GM18951 (cell line): Measurements from ENCODE around the gene STK39.

ENCODE experiments used
- POLR2A ChIP-seq: IDR thresholded peaks from 4 replicates; pipeline ENCODE4 v1.6.1; 2011; ENCODE audit warnings: mild to moderate bottlenecking; ENCODE audit not compliant: insufficient read length, insufficient read depth; ENCODE audit errors: extremely low read depth
- in situ Hi-C: fragments of 300-500 bp; cut with MboI; formaldehyde crosslinking; loops from one replicate; pipeline ENCODE4 v1.12.0; 2022; ENCODE audit warnings: low sequenced_read_pairs, mixed read lengths, inconsistent platforms; ENCODE audit not compliant: unreplicated experiment

The STK39 gene

GRCh38 chr2:168134485-168134884 lies 112.9 kb downstream of the STK39 start:
- in situ Hi-C loops: no loop called here
- no peak for TF ChIP-seq POLR2A

- no peak for TF ChIP-seq POLR2A
- in situ Hi-C loops: no loop called here
Observed at GRCh38 chr2:168132389-168132788, 115.0 kb downstream of the STK39 start.

GRCh38 chr2:168130346-168130745 lies 117.0 kb downstream of the STK39 start:
- no peak for TF ChIP-seq POLR2A
- in situ Hi-C loops: no loop called here

GRCh38 chr2:168127371-168127770 lies 120.0 kb downstream of the STK39 start:
- no peak for TF ChIP-seq POLR2A
- in situ Hi-C loops: no loop called here

- in situ Hi-C loops: loop anchor here (25.0 kb wide), 1 partner anchor 1585 kb away; no protein-coding TSS in a partner anchor
Observed at GRCh38 chr2:168122210-168122609, 125.2 kb downstream of the STK39 start.

- in situ Hi-C loops: loop anchor here (25.0 kb wide), 1 partner anchor 1583 kb away; no protein-coding TSS in a partner anchor
- no peak for TF ChIP-seq POLR2A
Observed at GRCh38 chr2:168120730-168121129, 126.7 kb downstream of the STK39 start.

GRCh38 chr2:168120310-168120709 lies 127.1 kb downstream of the STK39 start:
- in situ Hi-C loops: loop anchor here (25.0 kb wide), 1 partner anchor 1583 kb away; no protein-coding TSS in a partner anchor
- no peak for TF ChIP-seq POLR2A

- no peak for TF ChIP-seq POLR2A
- in situ Hi-C loops: loop anchor here (5.0 to 25.0 kb wide), 2 partner anchors 152 to 1582 kb away; no protein-coding TSS in a partner anchor
Observed at GRCh38 chr2:168119515-168120141, 127.8 kb downstream of the STK39 start.

- no peak for TF ChIP-seq POLR2A
- in situ Hi-C loops: loop anchor here (5.0 to 25.0 kb wide), 2 partner anchors 152 to 1582 kb away; no protein-coding TSS in a partner anchor
Observed at GRCh38 chr2:168118733-168119514, 128.5 kb downstream of the STK39 start.

GRCh38 chr2:168116448-168116847 lies 130.9 kb downstream of the STK39 start:
- in situ Hi-C loops: loop anchor here (5.0 to 25.0 kb wide), 2 partner anchors 149 to 1579 kb away; no protein-coding TSS in a partner anchor
- no peak for TF ChIP-seq POLR2A

- no peak for TF ChIP-seq POLR2A
- in situ Hi-C loops: loop anchor here (5.0 to 25.0 kb wide), 2 partner anchors 147 to 1577 kb away; no protein-coding TSS in a partner anchor
Observed at GRCh38 chr2:168114619-168115018, 132.8 kb downstream of the STK39 start.

GRCh38 chr2:168114040-168114439 lies 133.4 kb downstream of the STK39 start:
- in situ Hi-C loops: loop anchor here (25.0 kb wide), 1 partner anchor 1577 kb away; no protein-coding TSS in a partner anchor
- no peak for TF ChIP-seq POLR2A

- in situ Hi-C loops: loop anchor here (25.0 kb wide), 1 partner anchor 1570 kb away; no protein-coding TSS in a partner anchor
- TF ChIP-seq POLR2A: no peak
Observed at GRCh38 chr2:168107322-168107721, 140.1 kb downstream of the STK39 start.
